Measurements from ENCODE around the gene UBQLN3.

UBQLN3 gene

DNA sequence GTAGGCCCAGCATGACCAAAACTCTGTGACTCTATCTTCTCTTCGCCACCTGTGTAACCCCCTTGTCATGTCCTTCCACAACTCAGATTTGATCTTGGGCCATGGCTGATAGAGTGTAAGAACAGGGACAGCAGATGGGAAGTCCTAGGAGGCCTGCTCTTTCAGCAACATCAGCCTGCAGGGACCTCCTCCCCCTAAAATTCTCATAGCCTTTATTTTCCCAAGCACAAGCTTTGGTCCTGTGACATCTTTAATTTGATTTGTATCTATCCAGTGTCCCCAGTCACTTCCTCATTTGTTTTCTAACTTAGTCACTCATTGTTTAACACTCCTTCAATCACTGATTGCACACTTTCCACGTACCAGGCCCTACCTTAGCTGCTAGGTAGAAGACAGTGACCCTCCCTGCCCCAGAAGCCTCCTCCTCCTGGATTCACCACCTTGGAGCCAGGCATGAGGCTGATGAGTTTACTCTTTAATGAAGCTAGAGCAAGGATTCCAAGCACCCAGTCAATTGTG is 5.3 kb downstream of the UBQLN3 start:
- DNase-seq, result peak; percentile 54

DNA sequence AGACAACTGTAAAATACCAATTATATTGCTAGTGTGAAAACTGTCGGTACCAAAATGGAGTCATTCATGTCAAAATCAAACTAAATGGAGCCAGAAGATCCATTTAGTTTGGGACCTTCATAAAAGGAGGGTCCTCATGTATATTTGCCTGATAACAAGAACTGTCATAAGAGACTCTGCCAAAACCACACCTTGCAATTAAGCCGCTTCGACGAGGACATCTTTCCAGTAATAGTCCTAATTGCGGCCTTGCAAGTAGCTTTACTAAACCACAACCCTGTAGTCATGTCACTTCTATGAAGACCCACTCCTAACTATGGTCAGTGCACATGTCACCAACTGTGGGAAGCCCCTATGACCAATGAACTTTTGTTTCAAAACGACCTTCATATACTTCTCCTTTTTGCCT is 9.4 kb downstream of the UBQLN3 start:
- no peak for DNase-seq

DNA sequence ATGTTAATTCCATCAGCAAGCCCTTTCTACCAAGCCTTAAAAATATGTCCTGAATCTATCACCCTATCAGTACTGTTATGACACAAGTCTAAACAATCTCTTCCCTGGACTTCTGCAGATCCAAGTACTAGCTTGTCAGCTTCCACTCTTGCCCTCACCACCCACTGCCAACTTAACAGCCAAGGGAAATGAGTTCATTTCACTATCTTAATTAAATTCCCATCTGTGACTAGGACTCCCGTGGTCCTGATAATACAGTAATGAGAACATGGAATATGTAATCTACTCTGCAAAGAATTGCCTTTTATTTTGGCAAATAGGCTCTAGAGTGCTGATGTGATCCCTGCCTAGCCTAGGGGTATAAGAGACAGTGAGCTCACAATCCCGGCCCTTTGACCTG is 10.1 kb downstream of the UBQLN3 start:
- no peak for DNase-seq

DNA sequence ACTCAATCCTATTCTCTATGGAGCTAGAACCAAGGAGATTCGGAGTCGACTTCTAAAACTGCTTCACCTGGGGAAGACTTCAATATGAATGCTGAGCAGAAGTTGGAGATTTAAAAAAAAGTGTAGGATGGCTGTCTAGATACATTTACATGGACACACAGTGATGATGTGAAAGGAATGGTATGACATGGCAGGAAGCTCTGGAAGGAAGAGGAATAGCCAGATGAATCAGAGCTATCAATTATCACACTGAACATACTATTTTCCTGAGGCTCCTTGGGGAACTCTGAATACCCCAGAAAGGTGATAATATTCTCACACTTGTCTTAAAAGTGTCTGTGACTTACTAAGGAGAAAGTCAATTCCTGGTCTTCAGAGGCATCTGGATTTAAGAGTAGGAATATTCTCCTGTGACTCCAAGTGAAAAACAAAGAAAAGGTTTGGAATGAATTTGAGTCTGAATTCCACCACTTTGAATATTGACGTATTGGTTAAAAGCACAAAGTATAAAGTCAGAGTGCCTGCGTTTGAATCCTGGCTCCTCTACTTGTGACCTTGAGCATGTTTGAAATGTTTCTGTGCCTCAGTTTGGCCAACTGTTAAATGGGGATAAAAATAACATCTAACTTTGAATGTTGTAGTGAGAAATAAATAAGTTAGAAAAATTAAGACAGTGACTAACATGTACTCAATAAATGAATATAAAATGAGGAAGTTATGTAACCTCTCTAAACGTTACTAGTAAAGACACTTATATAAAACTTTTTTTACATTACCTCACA is 20.0 kb downstream of the UBQLN3 start:
- DNase-seq, result no peak

DNA sequence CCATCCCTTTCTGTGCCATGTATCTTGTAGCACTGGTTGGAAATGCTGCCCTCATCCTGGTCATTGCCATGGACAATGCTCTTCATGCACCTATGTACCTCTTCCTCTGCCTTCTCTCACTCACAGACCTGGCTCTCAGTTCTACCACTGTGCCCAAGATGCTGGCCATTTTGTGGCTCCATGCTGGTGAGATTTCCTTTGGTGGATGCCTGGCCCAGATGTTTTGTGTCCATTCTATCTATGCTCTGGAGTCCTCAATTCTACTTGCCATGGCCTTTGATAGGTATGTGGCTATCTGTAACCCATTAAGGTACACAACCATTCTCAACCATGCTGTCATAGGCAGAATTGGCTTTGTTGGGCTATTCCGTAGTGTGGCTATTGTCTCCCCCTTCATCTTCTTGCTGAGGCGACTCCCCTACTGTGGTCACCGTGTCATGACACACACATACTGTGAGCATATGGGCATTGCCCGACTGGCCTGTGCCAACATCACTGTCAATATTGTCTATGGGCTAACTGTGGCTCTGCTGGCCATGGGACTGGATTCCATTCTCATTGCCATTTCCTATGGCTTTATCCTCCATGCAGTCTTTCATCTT is 20.9 kb downstream of the UBQLN3 start:
- DNase-seq, result no peak

DNA sequence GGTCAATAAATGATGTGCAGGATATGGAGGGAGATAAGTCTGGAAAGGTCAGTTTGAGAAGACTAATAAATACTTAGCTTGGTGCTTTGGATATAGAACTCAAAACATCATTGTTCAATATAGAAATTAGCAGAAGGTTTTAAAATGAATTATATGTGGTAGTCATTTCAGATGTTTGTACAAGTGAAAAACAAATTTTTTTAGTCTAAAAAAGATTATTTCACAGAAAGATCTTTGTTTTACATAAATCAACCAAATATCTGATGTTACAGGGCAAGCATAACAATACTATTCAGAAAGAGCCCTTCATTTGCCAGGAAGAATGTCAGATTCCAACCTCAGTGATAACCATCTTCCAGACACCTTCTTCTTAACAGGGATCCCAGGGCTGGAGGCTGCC is 21.4 kb downstream of the UBQLN3 start, which contains the start of gene OR52D1:
TSS of gene OR52D1 (plus strand) at position 301 of the 400 bp plus-strand sequence. CDS start at position 323, 22 bp downstream.
- no peak for DNase-seq

DNA sequence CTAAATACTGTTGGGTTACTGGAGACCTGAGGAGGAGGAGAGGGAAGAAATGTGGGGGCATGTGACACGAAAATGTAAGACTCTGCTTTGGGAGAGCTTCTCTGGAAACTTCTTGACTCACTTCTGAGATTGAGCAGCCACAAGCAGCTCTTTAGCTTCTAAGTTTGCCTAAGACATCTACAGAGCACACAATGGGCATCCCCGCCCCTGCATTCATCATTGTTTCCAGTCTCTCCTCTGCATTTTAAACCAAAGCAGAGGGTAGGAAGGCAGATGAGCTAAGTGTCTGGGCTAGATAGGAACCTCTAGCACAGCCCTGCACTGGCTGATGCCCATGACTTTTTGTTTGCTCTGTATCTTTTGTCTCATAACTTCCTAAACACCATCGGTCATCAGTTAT is 23.3 kb downstream of the UBQLN3 start:
- no peak for DNase-seq

DNA sequence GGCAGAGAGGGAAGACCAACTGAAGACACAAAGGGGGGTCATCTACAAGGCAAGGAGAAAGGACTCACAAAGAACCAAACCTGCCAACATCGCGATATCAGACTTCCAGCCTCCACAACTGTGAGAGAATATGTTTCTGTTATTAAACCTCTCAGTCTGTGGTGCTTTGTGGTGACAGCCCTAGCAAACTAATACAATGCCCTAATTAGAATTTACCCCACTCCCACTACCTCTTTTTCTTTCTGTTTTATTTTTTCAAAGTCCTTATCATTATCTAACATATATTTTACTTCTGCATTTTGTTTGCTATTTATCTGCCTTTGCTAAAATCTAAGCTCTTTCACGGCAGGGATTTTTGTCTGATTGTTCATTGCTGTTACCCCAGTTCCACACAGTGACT is 23.8 kb downstream of the UBQLN3 start:
- DNase-seq, result peak; percentile 65

DNA sequence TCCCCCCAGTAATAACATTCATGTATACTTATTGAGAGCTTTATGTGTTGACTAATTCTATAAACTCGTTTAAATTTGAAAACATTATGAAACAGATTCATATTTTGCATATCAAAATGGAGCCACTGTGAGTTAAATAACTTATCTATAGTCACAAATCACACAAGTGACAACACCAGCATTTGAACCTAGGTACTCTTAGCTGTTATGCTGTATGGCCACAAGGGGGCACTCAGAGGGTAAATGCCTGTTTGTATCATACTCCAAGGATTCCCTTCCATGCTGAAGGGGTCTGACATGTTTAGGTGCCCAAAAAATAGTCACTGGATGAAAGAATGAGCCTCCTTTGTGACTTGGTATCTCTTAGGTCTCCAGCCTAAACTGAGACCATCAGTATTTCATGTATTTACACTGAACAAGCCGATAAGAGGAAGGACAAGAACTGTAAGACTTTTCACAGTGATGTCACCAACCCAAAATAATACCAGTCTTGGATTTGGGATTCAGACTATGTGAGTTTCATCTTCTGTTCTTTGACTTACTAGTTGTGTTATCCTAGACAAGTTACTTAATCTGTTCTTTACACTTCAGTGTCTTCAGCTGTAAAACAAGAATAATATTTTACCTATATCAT is 33.5 kb downstream of the UBQLN3 start:
- peak; percentile 74 for DNase-seq

DNA sequence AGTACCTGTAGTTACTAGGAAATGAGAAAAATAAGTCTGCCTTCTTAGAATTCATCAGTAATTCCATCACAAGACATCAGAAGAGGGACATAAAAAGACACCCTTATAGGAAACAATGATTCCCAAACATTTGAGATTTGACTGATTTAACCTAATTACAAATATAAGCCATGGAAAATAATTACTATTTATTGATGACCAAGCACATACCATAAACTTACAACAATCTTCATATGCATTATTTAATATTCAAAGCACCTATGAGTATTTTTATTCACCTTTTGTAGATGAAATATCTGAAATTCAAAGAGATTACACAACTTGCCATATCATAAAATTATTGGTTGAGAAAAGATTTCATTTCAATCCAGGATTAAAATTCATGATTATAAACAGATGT is 35.8 kb downstream of the UBQLN3 start:
- no peak for DNase-seq

DNA sequence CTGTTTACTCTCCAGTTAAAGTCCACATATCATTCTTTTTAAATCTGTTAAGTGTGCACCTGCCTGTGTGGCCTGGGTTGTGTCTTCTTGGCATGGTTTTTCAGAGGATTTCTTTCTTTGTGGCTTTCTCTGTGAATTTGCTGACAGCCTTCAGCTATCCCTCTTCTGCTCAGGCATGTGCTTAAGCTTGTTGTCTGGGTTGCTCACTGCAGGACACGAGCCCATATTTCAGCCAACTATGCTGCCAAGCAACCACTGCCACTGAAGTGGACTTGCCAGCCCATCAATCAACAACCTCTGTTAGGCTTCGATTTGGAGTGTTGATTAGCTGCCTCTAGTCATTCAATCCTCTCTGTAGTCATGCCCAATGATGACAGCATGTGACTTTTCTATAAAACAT is 42.2 kb downstream of the UBQLN3 start:
- no peak for DNase-seq

DNA sequence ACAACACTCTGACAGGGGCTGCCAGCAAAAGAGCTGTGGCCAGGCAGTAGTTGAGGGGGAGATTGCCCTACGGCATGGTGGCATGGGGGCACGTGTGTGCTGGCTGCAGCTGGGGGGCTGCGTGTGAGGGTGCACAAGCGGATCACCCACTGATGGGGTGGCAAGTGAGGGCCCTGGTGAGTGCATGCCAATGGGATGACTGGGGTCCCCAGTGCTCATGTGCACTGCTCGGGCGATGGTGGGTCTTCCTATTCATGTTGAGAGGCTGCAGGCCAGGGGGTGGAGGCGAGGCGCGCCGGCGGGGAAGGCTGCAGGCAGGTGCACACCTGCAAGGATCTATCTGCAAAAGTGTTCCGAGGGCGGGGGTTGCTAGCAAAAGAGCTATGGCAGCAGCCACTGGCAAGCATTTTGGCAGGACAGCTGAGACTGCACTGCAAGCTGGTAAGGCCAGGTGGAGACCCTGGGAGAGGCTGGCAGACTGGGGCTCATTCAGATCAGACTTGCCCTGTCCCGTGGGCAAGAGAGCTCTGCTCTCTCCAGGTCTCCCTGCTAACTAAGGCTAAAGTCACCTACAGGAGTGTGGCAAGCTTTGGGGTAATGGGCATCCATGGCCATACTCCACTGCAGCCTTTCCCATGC is 48.7 kb downstream of the UBQLN3 start:
- DNase-seq, result no peak

Measured in OCI-M1 (cell line).